Adrenal gland (tissue), 12 donors: Measurements from ENCODE around the gene AUTS2. TPM values are rescaled to one million over a fixed set of nuclear protein-coding genes. Genes with fewer than 3 reads are reported as not detected.

ENCODE experiments used
- DNase-seq, 7 donors: peaks; one replicate each; pipeline ENCODE4 v3.0.0-alpha.2; 2019 to 2020
- H3K27ac ChIP-seq, 5 donors: fragments of 200-600 bp; sonication (generic) in 4 of 5; 1 replicate in 3 of 5; 2 replicates in 2 of 5; pipeline versions ENCODE4 v1.5.1 to v1.8.0; 2016 to 2020; ENCODE audit warnings: mild to moderate bottlenecking in 1 of 5
- H3K27me3 ChIP-seq: fragments of 200-600 bp; 2 replicates; pipeline ENCODE4 v1.8.0; 2021
- H3K36me3 ChIP-seq, 2 donors: fragments of 200-600 bp; replicated peaks in 1 of 2; 1 replicate in 1 of 2; 2 replicates in 1 of 2; pipeline versions ENCODE4 v1.5.1 to v1.8.0; 2018 to 2022
- H3K4me1 ChIP-seq, 2 donors: fragments of 200-600 bp; replicated peaks in 1 of 2; 1 replicate in 1 of 2; 2 replicates in 1 of 2; pipeline versions ENCODE4 v1.5.1 to v1.8.0; 2018 to 2021
- H3K4me3 ChIP-seq, 4 donors: fragments of 200-600 bp; sonication (generic) in 3 of 4; one replicate each; pipeline ENCODE4 v1.5.1; 2016 to 2018
- H3K9me3 ChIP-seq, 3 donors: fragments of 200-600 bp; sonication (generic) in 1 of 3; replicated peaks in 1 of 3; 1 replicate in 2 of 3; 2 replicates in 1 of 3; pipeline versions ENCODE4 v1.5.1 to v1.8.0; 2016 to 2021
- CTCF ChIP-seq, 6 experiments: fragments of 450-650 bp in 4 of 6; fragments of 200-600 bp in 2 of 6; sonication (generic) in 1 of 6; IDR thresholded peaks; 1 replicate in 5 of 6; 2 replicates in 1 of 6; pipeline versions ENCODE4 v1.5.1 to v1.8.0; 2016 to 2021; ENCODE audit warnings: antibody characterized with exemption in 6 of 6, mild to moderate bottlenecking in 2 of 6, moderate library complexity in 1 of 6
- POLR2A ChIP-seq, 2 donors: fragments of 450-650 bp; IDR thresholded peaks; one replicate each; pipeline ENCODE4 v1.6.1; 2017; ENCODE audit warnings: antibody characterized with exemption in 2 of 2, mild to moderate bottlenecking in 2 of 2, moderate library complexity in 1 of 2
- WGBS, 4 donors: extraction: QIAGEN DNeasy Blood & Tissue Kit in 2 of 4; methylation state at CpG; one replicate each; pipeline versions ENCODE4 v1.1.5 to v1.1.7; 2013 to 2017; 5-methylcytosine and 5-hydroxymethylcytosine counted together
- intact Hi-C, 2 donors: fragments of 100-400 bp; cut with DNase I; formaldehyde crosslinking; loops; one replicate each; pipeline versions ENCODE4 v1.14.1 to v1.15.0; 2022 to 2023
- polyA plus RNA-seq, 3 donors: library from polyadenylated mRNA; stranded (reverse); fragments of 200-250 nt in 2 of 3; fragments of 350-450 nt in 1 of 3; fragmentation: Illumina TruSeq in 1 of 3; extraction: RNeasy Lipid Tissue Mini Kit (QIAGEN cat#74804) in 1 of 3; gene quantifications; one replicate each; pipeline ENCODE4 v1.2.3, GENCODE V29; 2013 to 2014
- total RNA-seq, 9 donors: library from RNA; depleted of rRNA in 4 of 9; stranded (reverse); fragments of >200 nt in 4 of 9; fragments of 120-200 nt in 1 of 9; fragmentation: NEBNext Ultra II Directional in 1 of 9; extraction: Animal tissue kit (Norgen Biotek cat#: 25700) in 1 of 9; gene quantifications; one replicate each; pipeline versions ENCODE4 v1.1.0 to v1.2.4, GENCODE V29; 2013 to 2023
- donor health status: healthy with polysubstance abuse.
- donor health status: Bipolar disorder and iron deficiency.
- donor health status: DM: yes; HTN: yes; CAD: no.
- donor health status: DM: no; HTN: no; CAD: no.
- donor health status: DM: no; HTN: no; CAD: no.
- donor health status: DM: yes; HTN: yes; CAD: no.

Gene AUTS2
- total and polyA plus RNA-seq, 12 donors: 6.4 to 44.0 (median 15.2) TPM

- TF ChIP-seq CTCF (IDR thresholded peaks at IDR 0.05): no peak
- no peak for TF ChIP-seq POLR2A (IDR thresholded peaks at IDR 0.05)
- Histone ChIP-seq H3K27me3 (no peaks in the 10 kb centered on the region), H3K36me3 (no peaks in the 10 kb centered on the region), H3K27ac (peak overlapping the region; percentile 16 to 73 (median 62)), H3K4me1 (peaks cover 18 to 23% of the 10 kb centered on the region in 2 donors), H3K4me3 (no peak overlapping the region), H3K9me3 (no peaks in the 10 kb centered on the region)
- peak in 6 of 7 donors; percentile 30 to 53 (median 46) for DNase-seq
- 17 to 26% (median 22%) methylated on average over 5 of the region's 5 CpGs for WGBS, 4 donors
- intact Hi-C loops: no loop called here
These were observed 32.0 kb downstream of the AUTS2 start for GRCh38 chr7:69630292-69630691.

GRCh38 chr7:69631131-69631530 is 32.9 kb downstream of the AUTS2 start:
- Histone ChIP-seq H3K4me1 (peaks cover 18 to 31% of the 10 kb centered on the region in 2 donors), H3K27me3 (no peaks in the 10 kb centered on the region), H3K9me3 (no peaks in the 10 kb centered on the region), H3K4me3 (no peak overlapping the region), H3K27ac (peak overlapping the region in 4 of 5 donors; percentile 16 to 73 (median 66)), H3K36me3 (no peaks in the 10 kb centered on the region)
- no peak for DNase-seq
- 53 to 63% (median 61%) methylated on average over 3 of the region's 3 CpGs for WGBS, 4 donors
- TF ChIP-seq POLR2A (IDR thresholded peaks at IDR 0.05): no peak
- no peak for TF ChIP-seq CTCF (IDR thresholded peaks at IDR 0.05)
- intact Hi-C loops: no loop called here

- H3K9me3 ChIP-seq: no peaks in the 10 kb centered on the region
- no peak for TF ChIP-seq CTCF (IDR thresholded peaks at IDR 0.05)
- TF ChIP-seq POLR2A (IDR thresholded peaks at IDR 0.05): no peak
- no peak overlapping the region for H3K4me3 ChIP-seq
- 92 to 100% (median 96%) methylated on average over 3 of the region's 3 CpGs for WGBS, 4 donors
- no peaks in the 10 kb centered on the region for H3K36me3 ChIP-seq
- DNase-seq: no peak
- peaks cover 18 to 31% of the 10 kb centered on the region in 2 donors for H3K4me1 ChIP-seq
- H3K27me3 ChIP-seq: no peaks in the 10 kb centered on the region
- intact Hi-C loops: no loop called here
- H3K27ac ChIP-seq: no peak overlapping the region
These were observed 34.0 kb downstream of the AUTS2 start for GRCh38 chr7:69632280-69632679.

GRCh38 chr7:69633122-69633831 is 35.0 kb downstream of the AUTS2 start:
- intact Hi-C loops: no loop called here
- no peak for DNase-seq
- H3K36me3 ChIP-seq: no peaks in the 10 kb centered on the region
- no peak overlapping the region for H3K27ac ChIP-seq
- TF ChIP-seq CTCF (IDR thresholded peaks at IDR 0.05): no peak
- no peak for TF ChIP-seq POLR2A (IDR thresholded peaks at IDR 0.05)
- H3K9me3 ChIP-seq: no peaks in the 10 kb centered on the region
- 69 to 88% (median 73%) methylated on average over 2 of the region's 2 CpGs for WGBS, 4 donors
- no peak overlapping the region for H3K4me3 ChIP-seq
- H3K4me1 ChIP-seq: peaks cover 18 to 31% of the 10 kb centered on the region in 2 donors
- no peaks in the 10 kb centered on the region for H3K27me3 ChIP-seq
